Dedifferentiated amniotic fluid mesenchymal stem cell (primary cell): ENCODE data around the gene LINC00237.

Experiments used
- DNase-seq: peaks from one replicate; pipeline ENCODE4 v3.0.0-alpha.2; 2016; ENCODE audit errors: extremely low spot score

LINC00237 gene

DNA sequence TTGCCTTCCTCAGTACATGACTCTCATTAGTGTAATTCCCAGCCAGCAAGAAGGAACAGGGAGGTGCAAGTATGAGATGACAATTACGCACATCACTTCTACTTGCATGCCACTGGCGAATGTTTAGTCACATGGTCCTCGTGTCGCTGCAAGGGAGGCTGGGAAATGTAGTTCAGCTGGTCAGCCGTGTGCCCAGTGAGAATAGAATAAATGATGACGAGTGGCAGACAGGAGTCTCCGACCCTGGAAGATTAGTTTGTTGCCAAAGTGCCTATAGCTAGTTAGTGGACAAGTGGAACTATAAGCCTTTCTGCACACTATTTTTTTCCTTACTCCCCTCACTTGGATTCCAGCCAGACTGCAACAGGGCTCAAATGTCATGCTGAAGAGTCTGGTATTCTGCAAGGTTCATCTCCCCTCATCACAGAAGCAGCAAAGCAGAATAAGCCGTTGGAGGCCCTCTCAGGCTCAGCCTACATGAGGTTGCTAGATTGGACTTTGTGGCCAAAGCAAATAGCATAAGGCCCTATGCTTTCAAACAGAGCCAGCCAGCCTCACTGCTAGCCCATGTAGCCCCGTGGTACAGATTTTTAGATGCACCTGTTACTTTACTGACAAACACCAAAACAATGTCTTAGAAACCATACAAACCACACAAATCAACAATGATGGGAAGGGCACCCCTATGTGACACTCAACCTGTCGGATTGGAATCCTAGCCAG is 9.7 kb downstream of the LINC00237 start:
- DNase-seq = no peak

GRCh38 chr20:21092806-21093205 is 13.4 kb downstream of the LINC00237 start:
- DNase-seq = no peak

DNA sequence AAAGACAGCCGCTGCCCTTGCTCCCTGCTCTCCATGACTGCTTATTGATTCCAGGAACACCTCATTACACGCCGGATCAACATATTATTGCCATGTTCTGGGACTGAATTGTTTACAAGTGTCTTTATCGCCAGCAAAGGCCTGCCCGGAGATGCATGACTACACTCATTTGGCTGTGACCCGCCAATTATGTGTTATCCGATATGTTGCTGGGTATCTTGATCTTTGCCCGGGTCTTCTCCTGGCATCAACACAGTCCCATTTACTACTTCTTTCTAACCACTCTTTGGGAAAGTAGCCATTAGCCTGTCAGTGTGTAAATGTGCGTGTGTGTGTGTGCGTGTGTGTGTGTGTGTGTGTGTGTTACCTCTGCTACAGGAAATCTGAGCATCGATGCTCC is 15.4 kb downstream of the LINC00237 start:
- DNase-seq = no peak

DNA sequence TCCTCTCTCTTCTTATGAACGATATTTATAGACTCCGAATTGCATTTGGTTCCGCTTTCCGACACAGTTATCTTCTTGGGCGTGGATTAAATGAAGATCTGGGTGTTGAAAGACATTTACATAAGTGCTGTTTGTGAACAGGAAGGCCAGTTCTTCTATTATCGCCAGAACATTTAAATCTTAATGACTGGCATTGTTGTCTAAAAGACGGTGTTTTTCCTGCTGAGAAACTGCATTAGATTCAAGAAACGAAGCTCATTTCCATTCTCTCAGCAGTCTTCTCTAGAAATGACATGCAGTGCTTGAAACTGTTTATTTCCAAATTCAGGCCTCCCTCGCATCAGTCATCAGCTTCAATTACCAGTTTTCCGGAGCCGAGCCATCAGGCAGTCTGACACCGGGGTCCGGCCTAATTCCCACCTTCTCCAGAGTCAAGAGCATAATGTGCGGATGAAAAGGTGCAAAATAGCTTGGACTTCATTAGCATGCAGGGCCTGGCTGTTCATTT is 16.0 kb downstream of the LINC00237 start:
- DNase-seq = no peak

DNA sequence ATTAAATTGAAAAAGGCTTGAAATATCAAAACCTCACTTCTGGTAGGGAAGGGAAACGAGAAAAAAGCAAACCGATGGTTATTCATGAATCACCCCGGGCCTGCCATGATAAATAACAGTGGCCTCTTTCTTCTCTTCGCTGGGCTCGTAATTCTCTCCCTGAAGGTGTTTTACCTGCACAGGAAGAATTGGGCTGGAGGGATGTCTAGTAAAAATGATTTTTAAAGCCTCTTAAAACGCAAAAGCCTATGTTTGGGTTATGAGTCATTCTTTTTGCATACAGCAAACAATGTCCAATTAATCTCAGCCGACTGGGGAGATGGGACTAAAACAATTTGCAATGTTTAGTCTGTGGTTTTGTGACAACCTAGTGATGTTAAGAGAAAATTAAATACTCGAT is 16.8 kb downstream of the LINC00237 start:
- no peak for DNase-seq

- DNase-seq = no peak
Observed at GRCh38 chr20:21087862-21088540, 18.2 kb downstream of the LINC00237 start.

- no peak for DNase-seq
Observed at GRCh38 chr20:21083825-21084325, 22.3 kb downstream of the LINC00237 start.

- DNase-seq = no peak
Observed at GRCh38 chr20:21082584-21082983, 23.6 kb downstream of the LINC00237 start.

DNA sequence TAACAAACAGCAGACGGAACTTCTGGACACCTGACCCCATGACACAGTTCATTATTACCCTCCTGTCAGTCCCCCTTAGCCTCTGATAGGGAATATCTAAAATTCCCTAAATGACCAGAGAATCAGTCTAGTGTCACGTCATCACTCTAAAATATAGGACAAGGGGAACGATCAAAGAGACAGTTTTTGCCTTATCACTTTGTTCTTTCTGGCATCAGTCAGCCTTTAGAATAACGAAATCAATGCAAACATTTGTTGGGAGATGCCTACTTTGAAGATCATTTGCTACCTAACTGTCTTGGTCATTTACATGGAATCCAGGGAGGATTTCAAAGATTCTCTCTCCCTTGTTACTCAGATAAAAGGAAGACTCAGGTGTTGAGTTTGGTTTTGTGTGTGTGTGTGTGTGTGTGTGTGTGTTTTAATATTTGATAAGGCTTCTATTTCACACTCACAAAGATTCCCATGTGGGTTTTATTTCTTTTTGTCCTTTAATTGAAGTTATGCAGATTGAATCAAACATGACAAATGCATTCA is 28.3 kb downstream of the LINC00237 start:
- no peak for DNase-seq

DNA sequence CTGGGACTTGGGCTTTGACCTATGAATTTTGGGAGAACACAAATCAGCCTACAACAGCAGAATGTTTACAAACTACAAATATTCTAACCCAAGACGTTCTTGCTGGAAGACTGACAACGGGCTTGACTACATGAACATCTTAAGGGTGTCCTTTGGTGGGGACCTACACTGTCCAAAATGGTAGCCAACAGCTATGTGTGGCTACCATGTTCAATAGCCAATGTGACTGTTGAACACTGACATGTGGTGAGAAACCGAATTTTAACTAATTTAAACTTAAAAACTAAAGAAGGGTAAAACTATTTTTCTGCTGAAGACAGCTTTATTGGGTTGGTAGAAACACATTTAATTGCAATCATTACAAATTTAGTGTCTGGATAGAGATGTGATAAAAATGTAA is 30.1 kb downstream of the LINC00237 start:
- DNase-seq = no peak

GRCh38 chr20:21075471-21075870 is 30.7 kb downstream of the LINC00237 start:
- DNase-seq = no peak

GRCh38 chr20:21074605-21075336 is 31.4 kb downstream of the LINC00237 start:
- no peak for DNase-seq

GRCh38 chr20:21067255-21067654 is 38.9 kb downstream of the LINC00237 start:
- no peak for DNase-seq

DNA sequence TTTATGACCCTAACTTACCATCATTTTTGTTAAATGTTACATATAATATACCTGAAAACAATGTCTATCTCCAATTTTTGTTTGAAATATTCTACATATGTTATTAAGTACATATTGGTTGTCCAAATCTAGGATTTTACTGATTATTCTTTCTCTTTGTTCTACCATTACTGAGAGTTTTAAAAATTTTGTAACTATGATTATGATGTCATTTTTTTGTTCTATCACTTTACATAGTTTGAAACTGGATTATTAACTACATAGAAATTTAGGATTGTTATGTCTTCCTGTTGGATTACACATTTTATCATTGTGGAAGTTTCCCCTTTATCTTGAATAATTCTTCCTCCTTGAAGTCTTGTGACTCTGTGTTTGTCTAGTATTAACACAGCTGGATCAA is 41.2 kb downstream of the LINC00237 start:
- no peak for DNase-seq

GRCh38 chr20:21063276-21063675 is 42.9 kb downstream of the LINC00237 start:
- no peak for DNase-seq

DNA sequence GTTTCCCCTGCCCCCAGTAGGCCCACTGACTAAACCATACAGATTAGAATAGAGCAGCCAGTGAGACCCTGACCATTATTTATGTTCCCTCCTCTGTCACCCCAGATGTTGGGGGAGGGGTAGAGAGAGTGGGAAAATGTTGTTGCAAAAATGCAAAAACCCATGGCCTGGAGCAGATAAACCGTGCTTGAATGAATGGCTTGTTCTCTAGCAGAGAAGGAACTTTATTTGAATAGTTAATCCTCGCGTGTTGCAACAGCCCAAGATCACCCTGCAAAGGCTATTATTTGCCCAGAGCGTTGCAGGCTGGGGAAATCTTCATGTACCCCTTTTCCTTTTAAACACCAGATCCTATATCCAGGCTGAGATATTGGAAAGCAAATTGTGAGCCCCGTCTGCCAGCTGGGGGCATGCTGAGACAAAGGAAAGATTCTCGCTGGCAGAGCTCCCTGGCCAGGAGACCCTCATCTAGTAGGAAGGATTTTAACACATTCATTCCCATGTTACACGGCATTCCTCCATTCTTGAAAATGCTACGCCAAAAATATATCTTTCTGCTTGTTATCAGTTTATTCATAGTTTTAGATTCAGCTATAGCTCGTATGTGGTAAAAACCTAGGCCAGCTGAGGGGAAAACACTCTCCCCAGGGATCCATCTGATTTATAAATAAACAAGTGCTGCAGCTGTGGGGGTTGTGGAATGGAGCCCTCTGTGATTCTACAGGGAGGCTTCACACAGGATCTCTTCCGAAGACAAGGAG is 53.0 kb downstream of the LINC00237 start:
- no peak for DNase-seq

DNA sequence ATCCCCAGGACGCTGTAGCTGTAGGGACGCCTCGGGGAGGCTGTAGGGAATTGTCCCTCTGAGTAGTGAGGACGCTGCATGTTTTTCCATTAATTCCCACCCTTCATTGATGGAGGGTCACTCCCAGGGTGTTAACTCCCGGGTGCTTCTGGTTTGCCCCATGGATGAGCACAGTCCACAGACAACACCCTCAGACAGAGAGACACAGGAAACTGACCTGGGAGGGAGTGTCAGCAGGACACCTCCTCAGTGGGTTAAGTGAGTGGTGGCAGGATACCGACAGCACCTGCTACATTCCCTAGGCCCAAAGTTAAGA is 53.5 kb downstream of the LINC00237 start:
- no peak for DNase-seq

GRCh38 chr20:21052241-21052640 is 53.9 kb downstream of the LINC00237 start:
- DNase-seq = no peak

GRCh38 chr20:21050710-21051109 is 55.4 kb downstream of the LINC00237 start:
- DNase-seq = no peak

DNA sequence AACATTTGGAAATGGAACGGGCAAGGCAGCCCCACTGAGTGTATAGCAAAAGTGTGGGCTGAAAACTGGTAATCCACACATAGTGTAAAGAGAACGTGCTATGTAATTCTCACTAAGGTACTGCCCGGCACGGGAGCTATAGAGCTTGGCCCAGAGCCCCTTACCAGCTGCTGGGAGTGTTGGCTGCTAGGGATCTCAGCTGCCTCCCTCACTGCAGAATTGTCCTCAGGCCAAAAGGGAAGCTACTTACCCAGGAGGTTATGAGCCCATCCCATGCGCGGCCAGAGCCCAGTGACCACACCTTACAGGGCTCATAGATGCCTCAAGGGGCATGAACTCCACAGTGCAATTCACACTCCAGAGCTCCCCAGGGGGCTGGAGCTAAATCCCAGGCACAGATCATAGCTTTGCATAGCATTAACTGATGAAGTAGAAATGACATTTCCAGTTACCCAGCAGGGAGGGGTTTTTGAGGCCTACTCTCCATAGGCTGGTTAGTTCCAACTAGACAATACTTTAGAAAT is 56.8 kb downstream of the LINC00237 start:
- no peak for DNase-seq

DNA sequence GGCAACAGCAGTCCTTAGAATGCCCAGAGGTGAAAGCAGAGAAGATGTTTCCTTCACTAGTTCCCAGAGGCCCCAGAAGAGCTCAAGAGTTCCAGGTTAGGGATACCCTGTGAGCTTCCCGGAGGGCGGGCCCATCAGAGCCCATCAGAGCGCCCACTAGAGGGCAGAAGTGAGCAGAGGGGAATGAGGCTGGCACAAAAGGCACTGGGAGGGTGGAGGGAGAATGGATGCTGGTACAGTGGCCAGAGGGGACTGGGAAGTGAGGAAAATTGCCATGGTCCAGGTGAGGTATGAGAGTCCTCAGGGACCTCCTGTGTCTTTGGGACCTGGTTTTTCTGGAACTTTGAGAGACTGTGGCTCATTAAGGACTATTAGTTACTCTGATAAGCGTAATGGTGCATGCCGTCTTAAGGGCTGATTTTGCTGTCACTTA is 57.3 kb downstream of the LINC00237 start:
- DNase-seq = no peak
